NOMO-1 treated with DMSO at 0.1 percent for 48 hours (cell line): Measurements from ENCODE around the gene ZNF462.

Experiments
- DNase-seq: peaks from one replicate; lab custom pipeline; 2025; ENCODE audit not compliant: unreplicated experiment; lab: John Stamatoyannopoulos, UW

The ZNF462 gene

DNA sequence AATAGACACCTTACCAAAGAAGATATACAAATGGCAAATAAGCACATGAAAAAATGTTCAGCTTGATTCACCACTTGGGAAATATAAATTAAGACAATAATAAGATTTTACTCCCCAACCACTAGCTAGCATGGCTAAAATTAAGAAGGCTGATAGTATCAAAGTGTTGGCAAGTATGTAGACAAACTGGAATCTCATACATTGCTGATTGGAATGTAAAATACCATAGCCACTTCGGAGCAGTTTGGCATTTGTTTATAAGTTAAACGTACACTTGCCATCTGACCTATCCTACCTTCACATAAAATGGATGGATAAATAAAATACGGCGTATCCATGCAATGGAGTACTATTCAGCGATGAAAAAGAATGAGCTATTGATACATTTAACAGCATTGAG is 129.2 kb downstream of the ZNF462 start:
- DNase-seq, result no peak

DNA sequence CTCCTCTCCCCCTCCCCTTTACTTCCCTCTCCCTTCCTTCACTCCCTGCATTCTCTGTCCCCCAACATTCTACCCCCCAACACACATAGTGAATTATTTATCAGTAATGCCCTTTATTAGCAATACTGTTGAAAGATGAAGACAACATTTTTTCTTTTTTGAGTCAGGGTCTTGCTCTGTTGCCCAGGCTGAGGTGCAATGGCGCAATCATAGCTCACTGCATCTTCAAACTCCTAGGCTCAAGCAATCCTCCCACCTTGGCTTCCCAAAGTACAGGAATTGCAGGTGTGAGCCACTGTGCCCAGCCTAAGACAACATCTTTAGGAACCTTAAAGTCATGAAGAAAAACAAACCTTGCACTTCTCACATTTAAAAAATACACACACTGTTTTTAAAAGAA is 130.6 kb downstream of the ZNF462 start:
- DNase-seq, result no peak

DNA sequence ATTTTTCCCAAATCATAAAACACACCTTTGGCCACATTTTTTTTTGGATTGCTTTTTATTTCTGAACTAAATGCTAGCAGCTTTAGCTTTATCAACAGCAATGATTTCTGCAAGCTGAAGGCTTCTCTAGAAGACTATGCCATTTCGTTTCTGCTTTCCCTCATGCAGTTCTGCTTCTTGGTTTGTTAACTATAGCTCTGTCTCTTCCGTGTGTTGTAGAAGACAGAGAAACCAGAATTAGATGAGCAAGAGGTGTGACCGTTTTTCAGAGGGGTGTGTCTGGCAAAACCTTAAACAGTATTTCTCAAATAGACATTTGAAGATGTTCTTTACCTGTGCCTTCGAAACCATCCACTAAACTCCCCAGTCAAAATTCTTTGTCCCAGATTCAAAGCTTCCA is 131.5 kb downstream of the ZNF462 start:
- no peak for DNase-seq

DNA sequence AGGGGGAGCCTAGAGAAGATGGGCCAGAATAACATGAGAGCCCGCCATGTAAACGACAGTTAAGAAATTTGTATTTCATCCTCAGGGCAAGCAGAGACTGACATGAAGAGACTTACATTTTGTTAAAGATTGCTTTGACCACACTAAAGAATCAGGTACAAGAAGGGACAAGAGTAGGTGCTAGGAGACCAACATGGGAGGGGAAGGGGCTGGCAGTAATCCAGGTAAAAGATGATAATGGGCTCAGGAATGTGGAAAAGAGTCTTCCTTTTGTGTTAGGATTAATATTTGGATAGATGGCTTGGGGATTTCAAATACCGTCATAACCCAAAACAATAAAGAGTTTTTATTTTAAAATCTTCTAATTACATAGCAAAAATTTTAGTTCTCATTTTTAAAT is 137.3 kb downstream of the ZNF462 start:
- no peak for DNase-seq

DNA sequence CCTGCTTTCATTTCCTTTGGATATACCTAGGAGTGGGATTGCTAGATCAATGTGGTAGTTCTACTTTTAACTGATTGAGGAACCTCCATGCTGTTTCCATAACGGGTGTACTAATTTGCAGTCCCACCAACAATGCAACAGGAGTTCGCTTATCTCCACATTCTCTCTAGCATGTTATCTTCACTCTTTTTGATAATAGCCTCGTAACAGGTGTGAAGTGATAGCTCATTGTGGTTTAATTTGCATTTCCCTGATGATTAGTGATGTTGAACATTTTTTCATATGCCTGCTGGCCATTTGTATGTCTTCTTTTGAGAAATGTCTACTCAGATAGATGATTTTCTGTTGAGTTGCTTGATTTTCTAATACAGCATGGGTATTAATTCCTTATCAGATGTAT is 142.2 kb downstream of the ZNF462 start:
- no peak for DNase-seq

DNA sequence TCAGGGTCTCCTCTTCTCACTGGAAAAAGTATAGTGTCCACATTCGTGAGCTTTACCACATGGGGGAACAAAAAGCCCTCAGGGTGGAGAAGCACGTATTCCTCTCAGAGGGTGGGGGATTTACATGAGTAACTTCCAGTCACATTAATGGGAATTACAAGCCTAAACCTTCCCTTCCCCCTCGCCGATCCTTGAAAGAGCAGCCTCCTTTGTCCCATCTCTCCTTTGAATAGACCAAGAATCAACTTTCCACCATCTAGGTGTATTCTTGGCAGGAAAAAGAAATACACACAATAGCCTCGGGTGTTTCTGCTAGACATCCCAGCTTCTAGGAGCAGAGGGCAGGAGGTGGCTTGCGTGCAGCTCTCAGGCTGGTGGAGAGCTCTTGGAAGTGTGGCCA is 144.4 kb downstream of the ZNF462 start:
- no peak for DNase-seq

DNA sequence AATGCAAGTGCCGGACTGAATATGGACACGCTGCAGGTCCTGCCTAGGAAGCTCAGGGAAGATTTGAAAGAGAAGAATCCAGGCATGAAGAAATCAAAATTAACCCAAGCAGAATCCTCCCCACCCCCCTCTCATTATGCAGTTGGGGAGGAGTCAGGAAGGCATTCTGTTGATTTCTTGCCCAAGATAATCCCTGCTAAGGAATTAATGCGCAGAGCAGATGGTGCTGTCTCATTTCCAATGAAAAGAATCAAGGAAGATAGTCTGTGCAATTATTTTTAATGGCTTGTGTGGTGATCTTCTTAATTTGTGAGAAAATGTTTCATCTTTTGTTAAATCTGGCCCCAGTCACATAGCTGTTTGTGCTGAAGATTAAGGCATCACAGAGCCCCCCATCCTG is 145.0 kb downstream of the ZNF462 start:
- no peak for DNase-seq

DNA sequence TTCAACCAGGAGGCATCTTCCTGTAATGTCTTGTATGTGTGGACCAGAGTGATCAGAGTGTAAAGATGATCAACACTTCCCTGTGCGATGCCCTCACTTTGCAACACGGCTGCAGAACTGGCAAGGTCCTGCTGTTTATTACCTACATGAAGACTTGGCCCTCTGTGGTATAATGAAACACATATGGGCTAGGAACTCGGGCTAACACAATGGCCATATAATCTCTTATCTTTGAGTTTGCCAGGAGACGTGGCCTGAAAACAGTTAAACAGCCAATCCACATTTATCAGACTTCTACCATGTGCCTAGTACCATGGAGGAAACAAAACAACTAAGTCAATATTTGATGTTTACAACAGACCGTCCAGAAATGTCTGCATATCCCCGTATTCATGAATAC is 145.5 kb downstream of the ZNF462 start:
- DNase-seq, result no peak

DNA sequence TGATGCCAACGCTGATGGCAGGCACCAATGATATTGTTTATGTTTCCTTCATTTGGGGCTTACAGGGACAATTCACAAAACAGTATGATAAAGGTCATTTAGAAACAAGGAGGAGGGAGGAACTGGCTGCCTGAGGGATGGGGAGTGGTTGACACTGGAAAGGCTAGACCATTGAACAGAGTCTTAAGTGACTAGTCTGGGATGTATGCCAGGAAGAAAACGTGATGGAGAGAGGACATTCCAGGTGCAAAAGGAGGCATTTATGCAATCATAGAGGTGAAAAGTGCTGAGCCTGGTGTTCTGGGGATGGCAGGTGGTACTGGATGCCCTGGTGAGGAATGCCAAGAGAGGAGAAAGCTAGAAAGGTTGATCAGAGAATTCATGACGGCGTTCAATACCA is 153.4 kb downstream of the ZNF462 start:
- no peak for DNase-seq

DNA sequence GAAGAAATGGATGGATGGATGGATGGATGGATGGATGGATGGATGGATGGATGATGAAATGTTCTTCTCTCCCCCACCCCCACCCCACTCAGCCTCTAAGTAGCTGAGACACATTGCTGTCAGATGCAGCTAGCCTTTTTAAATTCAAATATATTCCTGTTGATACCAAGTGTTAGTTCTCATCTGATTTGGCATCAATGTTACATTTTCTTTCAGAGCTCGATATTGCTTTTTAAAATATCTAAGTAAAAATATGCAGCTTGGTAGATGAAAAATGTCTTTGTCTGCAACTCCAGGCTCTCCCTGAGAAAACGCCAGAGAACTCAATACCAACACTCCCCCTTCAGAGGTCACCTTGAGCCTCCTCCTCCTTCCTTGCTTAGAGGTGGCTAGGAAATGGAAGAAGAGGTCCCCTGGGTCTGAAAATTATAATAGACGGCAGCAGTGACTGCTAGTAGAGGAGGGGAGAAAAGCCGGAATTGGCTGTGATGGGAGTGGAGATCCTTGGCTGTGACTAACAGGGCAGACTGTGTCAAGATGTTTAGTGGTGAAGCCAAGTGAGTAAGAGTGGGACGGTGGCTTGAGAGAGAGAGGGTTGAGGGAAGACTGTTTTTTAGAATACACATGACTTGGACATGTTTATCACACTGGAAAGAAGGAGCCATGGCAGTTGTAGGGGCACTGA is 156.0 kb downstream of the ZNF462 start:
- DNase-seq, result no peak

DNA sequence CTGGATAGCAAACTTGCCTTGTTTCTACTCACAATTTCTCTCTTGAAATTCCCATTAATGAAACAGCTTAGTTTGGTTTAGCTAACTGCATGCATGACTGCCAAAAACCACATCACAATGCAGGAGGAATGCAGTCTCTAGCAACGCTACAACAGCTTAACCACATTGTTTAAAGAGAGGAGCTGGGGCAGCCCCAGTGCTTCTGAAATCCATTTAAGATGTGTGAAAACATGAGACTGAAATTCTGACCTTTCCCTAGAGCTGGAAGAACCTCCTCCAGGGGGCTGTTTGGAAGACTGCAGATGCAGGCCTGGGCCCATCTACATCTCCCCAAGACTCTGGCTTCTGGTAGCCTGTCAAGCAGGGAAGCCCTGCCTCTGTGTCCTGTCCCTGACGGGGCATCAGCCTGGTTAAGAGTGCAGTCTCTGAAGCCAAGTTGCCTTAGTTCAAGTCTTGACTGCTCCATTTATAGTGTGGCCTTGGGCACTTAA is 157.1 kb downstream of the ZNF462 start:
- no peak for DNase-seq

DNA sequence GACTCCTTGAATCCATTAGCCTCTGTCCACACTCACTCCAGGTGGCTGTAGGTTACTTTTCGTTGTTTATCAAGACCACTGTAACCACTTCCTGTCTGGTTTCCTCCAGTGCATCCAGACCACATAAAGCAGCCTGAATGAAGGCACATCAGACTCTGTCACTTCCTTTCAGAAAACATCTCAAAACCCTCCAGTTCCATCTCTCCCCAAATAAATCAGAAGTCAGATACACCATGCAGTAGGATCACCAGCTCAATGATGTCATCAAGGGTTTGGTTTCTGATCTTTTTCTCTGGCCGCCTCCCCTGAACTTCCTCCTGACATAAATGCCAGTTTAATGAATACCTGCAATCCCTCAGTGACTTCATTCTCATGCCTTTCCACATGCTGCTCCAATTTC is 161.2 kb downstream of the ZNF462 start:
- no peak for DNase-seq

DNA sequence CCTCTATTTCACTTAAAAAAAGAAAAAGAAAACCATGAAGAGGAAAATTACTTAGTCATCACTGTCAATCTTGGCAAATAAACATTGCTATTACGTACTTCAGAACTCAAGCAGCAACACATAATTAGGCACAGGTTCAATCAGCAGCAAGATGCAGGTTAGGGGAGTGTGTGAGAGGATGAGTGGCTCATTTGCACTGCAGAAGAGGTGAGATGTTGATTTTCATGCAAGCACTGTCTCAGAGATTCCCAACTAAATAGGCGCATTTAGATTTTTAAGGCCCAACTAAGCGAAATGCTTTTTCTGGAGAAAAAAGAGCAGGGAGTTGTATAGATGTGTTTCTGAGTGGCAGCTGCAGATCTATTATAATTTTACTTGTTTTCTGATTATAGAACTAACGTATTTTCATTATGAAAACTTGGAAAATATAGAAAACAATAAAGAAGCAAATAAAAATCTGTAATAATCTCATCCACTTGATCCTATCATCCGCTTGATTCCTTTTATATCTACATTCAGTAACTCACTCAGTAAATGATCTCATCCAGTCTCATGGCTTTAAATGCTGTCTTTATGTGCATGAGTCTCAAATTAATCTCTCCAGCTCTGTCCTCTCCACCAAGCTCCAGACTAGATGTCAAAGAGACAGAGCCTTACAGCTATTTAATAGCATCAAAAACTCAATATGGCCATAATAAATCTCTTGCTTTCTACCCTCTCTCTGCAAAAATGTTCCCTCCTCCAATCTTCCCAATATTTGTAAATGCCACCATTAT is 162.5 kb downstream of the ZNF462 start:
- no peak for DNase-seq

DNA sequence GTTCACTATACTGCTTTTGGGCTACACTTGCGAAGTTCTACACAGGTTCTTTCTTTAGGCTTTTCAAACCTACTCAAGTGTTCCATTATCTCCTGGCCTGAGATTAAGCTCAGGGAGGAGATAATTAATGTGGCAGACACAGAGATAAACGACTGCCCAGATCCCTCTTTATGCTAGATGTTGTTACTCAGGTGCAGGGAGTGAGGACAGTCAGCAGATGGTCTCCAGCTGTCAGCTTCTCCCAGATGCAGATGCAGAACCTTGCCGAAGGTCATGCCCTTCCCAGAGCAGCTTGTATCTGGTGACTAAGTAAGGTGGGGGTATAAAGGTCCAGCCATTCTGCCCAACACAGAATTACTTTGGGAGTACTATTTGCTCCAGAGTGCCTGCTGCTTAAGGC is 166.2 kb downstream of the ZNF462 start:
- DNase-seq, result no peak

DNA sequence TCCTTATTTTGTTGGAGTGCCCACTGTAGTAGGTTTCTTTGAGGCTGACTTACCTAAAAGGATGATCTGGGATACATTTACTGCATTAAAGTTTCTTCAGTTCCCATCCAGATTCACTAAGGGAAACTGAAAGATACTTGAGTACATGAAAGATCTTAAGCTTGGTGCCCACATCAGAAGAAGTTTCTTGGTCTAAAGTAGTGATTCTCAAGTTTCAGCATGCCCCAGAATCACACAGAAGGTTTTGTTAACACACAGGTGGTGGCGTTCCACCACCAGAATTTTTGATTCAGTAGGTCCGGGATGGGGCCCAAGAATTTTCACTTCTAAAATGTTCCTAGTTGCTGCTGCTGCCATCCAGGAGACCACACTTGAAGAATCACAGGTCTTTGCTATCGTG is 171.0 kb downstream of the ZNF462 start:
- no peak for DNase-seq

DNA sequence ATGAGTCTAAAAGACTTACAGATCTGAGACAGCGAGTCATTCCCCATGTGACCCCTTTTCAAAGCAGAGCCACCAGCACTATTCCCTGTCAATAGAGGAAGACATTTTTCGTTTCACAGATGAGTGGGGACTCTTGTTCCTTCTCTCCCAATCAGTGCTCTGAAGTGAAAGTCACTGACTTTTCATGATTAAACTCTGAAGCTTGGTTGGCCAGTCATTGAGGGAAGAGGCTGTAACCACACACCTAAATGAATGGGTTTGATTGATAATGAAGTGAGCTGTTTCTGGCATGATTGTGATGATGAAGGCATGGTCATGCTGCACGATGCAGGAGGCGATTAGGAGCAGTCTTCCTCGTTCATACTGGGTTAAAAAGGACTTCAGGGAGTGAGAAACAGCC is 171.9 kb downstream of the ZNF462 start:
- no peak for DNase-seq

DNA sequence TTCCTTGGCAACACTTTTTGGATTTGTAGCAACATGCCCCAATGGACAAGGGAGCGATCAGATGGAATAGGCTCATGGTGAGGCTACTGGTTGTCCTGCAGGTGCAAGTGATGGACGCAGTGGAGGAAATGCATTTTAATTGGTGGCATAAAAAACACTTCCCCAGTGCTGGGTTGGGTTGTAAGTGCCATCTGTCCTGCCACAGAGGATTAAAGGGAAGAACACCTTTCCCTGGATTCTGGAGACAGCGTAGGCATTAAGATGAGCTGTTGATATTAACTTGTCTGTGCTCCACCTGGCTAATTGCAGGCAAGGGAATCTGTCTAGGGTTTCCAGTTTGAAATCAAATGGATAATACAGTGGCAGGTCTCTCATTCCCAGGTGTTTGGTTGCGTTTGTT is 173.4 kb downstream of the ZNF462 start:
- DNase-seq, result no peak

DNA sequence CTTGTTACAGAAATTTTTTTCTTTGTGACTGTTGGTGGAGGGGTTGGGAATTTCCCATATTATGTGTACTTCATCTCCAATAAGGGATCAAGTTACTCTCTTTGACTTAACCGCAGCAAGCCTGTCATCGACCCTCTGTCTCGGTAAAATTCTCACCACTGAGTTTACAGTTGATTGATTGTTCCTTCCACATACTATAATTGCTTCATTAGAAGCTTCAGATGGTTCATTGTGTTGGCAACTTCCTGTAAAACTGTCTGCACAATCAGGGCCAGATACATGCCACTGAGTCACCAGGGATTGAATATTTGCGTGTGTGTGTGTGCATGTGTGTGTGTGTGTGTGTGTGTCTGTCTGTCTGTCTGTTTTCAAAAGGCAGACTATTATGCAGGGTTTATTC is 176.6 kb downstream of the ZNF462 start:
- DNase-seq, result peak; percentile 1

DNA sequence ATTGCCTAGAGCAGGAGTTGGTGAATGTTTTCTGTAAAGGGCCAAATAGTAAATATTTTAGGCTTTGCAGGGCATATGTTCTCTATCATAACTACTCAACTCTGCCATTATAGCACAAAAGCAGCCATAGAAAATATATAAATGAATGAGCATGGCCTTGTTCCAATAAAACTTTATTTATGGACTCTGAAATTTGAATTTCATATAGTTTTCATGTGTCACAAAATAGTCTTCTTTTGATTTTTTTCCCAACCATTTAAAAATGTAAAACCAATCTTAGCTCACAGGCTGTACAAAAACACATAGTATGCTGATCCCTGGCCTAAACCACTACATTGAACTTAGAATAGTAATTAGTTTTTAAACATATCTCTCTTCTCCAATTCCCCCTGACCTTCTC is 179.6 kb downstream of the ZNF462 start:
- DNase-seq, result no peak

DNA sequence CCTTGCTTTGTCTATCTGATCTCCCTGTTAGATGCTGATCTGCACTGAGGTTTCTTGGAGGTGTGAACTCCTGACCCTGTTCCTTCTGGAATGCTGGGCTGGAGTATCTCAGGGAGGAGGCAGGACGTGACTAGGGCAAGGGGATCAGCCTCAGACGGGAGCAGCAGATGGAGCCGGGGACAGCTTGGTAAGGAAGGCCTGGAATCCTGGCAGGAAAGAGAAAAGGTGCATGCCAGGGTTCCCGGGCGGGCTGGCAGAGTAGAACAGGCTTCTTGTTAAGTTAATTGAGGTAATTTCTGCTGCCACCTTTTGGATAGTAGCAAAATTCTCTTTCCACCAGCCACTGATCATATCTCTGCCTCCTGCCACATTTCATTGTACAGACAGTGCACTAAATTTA is 180.9 kb downstream of the ZNF462 start:
- no peak for DNase-seq

DNA sequence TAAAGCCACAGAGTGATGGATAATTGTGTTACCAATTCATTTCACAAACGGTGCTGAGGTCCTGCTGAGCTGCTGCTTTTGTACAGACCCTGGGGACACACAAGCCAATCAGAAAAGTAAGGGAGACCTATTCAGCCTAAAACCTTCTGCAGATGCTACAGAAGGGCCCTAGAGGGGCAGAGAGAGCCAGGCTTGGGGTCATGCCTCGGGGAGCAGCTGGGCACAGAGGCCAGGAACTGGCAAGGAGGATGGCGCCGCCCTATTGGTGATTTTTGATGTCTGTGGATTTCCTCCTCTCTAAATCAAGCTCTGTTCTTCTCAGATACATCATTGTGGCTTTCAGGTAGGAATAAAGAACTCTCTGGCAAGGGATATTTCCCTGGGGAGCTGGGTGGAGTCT is 181.9 kb downstream of the ZNF462 start:
- no peak for DNase-seq

DNA sequence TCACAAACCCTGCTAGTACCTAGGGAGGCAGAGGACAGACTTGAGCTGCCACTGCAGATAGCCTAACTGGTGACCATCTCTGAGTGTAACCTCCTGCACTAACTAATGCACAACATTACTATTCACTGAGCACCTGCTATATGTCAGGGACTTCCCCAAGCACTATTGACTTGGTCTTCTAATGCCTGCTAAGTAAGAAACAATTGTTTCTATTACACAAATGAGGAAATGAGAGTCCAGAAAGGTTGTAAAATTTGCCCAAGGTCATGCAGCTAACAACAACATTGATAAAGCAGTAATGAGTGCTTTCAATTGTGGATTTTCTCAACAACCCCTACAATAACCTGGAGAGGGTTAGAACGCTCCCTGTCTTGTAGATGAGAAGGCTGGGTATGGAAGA is 183.7 kb downstream of the ZNF462 start:
- DNase-seq, result no peak
